Stimulated activated naive CD4-positive, alpha-beta T cell treated with Interleukin-2 at 50 U/mL for 16 hours (primary cell): Measurements from ENCODE around the gene EDARADD.
A peak's percentile ranks its signal among the peaks of the same experiment; 100 is the strongest.

Experiments
- DNase-seq: peaks from one replicate; lab custom pipeline; 2025; lab: John Stamatoyannopoulos, UW

The EDARADD gene

DNA sequence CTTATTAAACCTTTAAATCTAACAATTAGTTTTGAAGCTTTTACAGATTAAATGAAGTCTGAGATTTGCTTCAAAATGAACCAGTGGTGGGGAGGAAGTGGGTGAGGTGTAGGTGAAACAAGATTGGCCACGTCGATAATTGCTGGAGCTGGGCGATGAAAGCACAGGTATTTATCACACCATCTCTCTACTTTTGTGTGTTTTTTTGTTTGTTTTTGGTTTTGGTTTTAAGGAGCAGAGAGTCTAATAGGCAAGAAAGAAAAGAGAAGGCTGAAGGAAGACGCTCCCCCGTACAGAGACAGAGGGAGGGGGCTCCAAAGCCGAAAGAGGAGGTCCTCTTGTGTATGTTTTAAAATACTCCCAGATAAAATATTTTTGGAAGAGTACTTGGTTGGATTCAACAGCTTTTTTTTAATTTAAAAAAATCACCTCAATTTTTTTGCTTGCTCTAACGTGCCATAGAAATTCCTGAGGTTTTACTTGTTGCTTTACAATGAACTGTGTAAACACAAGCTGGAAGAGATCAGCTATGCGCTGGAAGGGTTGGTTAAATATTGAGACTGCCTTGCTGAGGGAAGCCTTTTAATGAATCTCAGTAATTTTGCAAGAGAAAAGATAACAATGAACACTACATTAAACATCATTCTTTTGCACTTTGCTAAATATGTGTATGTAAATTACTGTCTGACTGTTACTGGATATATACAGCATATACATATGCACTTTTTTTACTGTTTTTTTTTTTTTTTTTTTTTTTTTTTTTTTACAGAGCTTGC, 123.0 kb downstream of the EDARADD start:
- DNase-seq = no peak

DNA sequence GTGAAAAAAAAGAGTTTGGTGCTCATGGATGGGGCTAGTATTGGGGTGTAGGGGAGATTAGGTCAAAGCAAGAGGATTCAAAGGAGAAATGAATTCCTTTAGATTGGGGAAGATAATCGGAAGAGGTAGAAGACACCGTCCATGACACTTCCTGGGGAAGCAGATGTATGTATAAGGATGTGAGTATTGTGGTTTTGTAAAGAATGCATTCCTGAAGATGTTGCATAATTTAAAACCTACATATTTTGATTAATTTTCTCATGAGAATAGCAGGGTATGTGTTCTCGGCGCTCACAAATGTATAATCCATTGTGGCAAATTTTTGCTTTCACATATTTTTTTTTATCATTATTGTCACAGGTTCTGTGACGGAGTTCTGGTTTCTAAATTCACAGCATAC, 124.2 kb downstream of the EDARADD start:
- no peak for DNase-seq

DNA sequence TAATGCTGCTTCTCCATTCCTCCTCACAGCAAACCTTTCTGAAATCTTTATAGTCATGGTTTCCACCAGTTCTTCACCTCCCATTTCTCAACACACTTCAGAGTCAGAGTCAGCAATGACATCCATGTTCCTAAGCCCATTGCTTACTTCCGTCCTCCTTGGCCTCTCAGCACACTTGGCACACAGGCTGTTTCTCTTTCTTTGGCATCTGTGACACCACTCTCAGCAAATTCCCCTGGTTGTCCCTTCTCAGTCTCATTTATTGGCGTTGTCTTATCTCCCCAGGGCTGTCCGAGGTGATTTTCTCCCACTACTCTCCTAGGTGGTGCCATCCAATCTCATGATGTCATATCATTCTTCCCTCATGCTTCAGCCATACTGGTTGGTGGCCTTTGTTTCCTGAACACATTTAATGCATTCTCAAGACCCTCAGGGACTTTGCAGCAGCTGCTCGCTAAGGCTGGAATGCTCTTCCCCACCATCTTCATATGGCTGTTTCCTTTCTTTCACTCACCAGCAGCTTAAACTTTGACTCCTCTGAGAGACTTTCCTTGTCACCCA, 126.4 kb downstream of the EDARADD start:
- no peak for DNase-seq

DNA sequence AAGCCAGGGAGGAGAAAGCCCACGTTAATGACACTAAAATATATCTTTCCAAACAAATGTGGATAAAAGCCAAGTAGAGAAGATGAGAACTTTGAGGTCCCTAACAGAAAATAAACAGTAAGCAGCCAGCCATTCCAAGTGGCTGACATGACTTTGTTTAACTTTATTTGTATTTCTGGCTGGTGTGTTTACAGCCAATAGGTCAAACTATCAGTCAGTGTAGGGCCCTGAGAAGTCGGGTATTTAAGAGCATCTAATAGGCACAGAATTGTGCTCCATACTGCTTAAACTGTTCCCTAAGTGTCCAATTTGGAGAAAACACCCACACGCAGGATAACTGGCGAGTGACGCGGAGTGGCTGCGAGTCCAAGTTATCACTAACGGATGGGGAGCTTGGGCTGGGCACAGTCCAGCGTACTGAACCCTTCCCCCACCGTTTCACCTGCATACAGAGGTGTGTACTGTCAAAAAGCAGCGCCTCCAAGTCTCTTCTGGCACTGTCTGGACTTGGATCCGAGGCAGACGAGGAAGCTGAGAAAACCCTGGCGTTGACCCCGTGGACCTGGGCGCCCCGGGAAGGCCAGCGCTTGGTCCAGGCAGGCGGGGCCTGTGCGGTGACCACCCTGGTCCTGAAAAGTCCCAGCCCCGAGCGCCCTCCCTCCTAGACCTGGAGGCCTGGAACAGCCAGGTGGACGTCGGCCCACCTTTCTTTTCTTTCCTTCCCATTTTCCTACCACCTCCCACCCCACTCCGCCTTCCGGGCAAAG, 129.0 kb downstream of the EDARADD start:
- DNase-seq = no peak

DNA sequence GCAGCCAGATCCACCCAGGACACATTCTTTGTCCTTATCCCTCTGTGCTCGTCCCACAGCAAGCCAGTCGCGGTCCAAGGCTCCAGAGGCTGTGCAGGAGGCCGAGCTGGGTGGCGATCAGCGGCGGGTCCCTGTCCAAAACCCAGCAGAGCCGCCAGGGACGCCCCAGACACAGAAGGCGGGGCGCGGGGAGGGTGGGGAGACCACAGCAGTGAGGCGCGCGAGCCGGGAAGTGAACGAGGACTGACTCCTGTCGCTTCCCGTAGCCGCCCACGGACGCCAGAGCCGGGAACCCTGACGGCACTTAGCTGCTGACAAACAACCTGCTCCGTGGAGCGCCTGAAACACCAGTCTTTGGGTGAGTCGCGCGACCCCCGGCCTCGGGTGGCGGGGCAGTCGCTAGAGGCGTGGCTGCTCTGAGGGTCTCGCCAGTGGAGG, 129.6 kb downstream of the EDARADD start, which contains the start of gene LGALS8:
LGALS8 (plus strand) TSS at position 279 of the 438 bp plus-strand sequence. CDS start 2,089 bp downstream, outside the sequence.
- DNase-seq = peak; percentile 82

DNA sequence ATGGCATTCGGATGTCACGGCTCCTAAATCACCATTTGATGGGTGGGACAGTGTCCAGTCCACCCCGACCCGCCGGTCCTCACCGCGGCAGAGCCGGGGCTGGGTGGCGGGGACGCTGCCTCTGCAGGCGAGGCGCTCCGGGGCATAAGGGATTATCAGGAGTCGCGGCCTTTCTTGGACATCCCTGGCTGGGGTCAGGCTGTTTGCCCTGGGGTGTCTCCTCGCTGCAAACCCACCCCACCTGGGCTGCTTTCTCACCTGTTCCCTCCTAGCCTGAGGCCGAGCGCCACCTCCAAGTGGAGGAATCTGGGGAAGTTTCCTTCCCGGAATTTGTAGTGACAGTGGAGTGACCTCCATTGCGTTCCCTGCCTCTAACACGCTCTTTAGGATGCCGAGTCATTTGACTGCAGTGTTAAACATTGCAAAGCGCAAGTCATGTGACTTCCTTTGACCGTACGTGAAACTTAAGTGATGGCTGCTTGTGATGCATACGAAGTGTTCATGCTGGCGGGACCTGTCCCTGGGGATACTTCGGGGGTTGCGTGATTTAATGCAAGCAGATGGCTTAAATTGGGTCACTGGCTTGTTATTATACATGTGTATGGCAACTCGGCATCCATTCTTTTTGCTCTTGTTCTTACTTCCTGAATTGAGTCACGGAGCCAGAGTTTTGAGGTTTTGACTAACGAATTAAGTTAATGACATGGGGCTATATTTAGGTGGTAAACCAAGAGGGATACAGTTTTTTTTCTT, 130.2 kb downstream of the EDARADD start:
- DNase-seq = peak; percentile 55

DNA sequence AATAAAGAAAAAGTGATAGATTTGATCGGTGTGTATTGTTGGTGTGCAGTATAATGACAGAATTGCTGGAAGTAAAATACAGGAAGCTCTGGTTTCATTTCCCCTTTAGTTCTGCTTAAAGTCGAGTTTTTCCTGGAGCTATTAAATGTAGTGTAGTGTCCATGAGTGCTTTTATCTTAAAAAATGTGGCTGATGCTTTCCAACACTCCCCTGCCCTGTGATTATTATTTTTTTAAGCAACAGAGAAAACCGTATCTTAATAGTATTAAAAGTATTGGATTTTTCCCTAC, 130.8 kb downstream of the EDARADD start:
- DNase-seq = no peak

DNA sequence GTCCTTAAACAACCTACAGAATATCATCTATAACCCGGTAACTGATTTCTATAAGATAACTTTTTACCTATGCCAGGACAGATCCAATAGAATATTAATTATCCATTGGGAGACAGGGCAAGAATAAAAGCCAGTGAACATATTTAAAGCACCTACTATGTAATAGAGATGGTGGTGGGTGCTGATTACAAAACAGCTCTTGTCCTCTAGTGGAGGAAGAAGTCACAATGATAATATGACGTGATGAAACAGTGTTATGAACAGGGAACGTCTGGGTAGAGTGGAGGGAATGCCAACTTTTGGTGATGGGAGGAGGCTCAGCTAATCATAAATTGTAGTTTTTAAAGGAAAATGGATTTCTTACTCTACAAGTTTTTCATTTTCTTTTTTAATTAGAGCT, 132.0 kb downstream of the EDARADD start:
- no peak for DNase-seq

DNA sequence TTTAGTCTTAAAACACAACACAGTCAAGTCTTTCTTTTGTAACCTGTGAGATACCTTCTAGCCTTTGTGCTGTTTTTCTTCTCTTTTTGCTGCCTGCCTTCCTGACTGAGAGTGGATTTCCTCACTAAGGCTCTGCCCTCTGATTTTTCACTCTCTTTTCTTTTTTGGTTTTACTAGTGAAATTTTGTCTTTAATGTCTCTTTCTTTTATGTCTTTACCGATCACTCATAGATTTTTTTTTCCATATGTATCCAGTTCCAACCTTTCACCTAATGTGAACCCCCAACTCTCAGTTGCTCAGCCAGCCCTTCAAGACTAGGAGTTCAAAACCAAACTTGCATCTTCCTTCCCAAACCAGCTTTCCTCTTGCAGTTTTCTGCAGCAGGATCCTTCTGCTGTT, 136.2 kb downstream of the EDARADD start:
- DNase-seq = no peak

DNA sequence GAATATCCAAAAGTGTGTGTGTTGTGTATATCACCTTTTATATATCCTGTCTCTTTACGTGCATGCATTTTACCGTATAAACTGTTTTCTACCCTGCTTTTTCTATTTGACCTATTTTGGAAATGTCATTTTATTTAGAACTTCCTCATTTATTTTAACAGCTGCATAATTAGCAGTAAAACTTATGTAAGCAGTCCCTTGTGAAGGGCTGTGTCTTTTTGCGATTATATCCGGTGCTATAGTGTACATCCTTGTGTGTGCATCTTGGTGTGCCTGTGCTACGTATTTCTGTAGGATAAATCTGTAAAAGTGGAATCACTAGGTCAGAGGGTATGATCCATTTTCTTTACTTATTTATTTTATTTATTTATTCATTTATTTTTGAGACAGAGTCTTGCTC, 136.9 kb downstream of the EDARADD start:
- no peak for DNase-seq

DNA sequence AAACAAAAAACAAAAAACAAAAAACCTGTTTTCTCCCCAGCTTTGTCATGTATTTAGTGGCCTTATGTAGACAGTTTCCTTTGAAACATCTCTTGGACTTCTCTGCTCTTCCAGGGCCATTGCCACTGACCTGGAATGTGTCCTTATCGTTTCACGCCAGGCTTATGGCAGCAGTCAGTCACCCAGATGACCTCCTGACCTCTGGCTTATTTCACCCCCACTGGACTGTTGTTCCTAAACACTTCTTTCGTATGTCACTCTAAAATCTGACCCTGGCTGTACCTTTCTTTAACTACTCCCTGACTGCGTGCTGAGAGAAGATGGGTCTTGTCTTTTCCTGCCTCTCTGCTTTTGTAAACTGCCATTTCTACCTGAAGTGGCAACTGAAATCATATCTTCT, 138.8 kb downstream of the EDARADD start:
- no peak for DNase-seq

DNA sequence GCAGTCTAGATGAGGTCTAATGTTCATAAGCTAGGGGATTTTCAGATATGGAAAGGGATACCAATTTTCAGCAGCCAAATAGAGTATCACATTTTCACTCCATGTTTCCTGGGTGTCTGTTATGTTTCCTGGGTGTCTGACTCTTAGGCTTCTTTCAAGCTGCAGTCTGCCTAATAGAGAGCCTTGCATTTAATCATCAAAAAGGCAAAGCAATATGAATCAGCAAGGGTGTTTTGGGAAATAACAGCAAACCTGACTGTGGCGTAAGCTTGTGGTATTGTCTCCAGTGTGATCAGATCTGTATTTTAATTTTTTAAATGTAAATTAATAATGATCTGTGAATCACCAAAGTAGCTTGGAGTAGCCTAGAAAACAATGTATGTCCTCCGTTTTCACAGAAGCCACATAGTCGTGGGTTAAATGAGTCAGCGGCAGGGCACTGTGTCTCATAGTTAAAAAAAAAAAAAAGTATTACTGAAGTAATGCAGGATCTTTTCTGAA, 140.1 kb downstream of the EDARADD start:
- peak; percentile 54 for DNase-seq
